Thyroid gland (tissue), 4 donors: ENCODE measurements around the gene CHST8. TPM values are rescaled to one million over a fixed set of nuclear protein-coding genes. Genes with fewer than 3 reads are reported as not detected.

Experiments
- DNase-seq, 2 donors: peaks; one replicate each; pipeline ENCODE4 v3.0.0-alpha.2; 2019
- H3K27ac ChIP-seq, 3 donors: fragments of 200-600 bp; sonication (generic); 1 replicate in 2 of 3; 2 replicates in 1 of 3; pipeline ENCODE4 v1.5.1; 2016 to 2019; ENCODE audit warnings: mild to moderate bottlenecking in 1 of 3, moderate library complexity in 1 of 3
- H3K27me3 ChIP-seq: fragments of 200-600 bp; sonication (generic); one replicate; pipeline ENCODE4 v1.5.1; 2019
- H3K36me3 ChIP-seq, 2 donors: fragments of 200-600 bp; sonication (generic); one replicate each; pipeline ENCODE4 v1.5.1; 2016 to 2019
- H3K4me1 ChIP-seq, 2 donors: fragments of 200-600 bp; sonication (generic); one replicate each; pipeline ENCODE4 v1.5.1; 2017 to 2019
- H3K4me3 ChIP-seq, 3 donors: fragments of 200-600 bp; sonication (generic); replicated peaks in 1 of 3; 1 replicate in 2 of 3; 2 replicates in 1 of 3; pipeline ENCODE4 v1.5.1; 2016; ENCODE audit warnings: mild to moderate bottlenecking in 1 of 3
- H3K9me3 ChIP-seq: fragments of 200-600 bp; sonication (generic); one replicate; pipeline ENCODE4 v1.5.1; 2017
- CTCF ChIP-seq, 6 experiments: fragments of 200-600 bp in 3 of 6; fragments of 450-650 bp in 3 of 6; sonication (generic) in 3 of 6; IDR thresholded peaks; one replicate each; pipeline ENCODE4 v1.5.1; 2016 to 2019; ENCODE audit warnings: antibody characterized with exemption in 6 of 6, mild to moderate bottlenecking in 2 of 6, inconsistent platforms in 1 of 6, moderate library complexity in 1 of 6
- POLR2A ChIP-seq, 2 donors: fragments of 450-650 bp; IDR thresholded peaks; one replicate each; pipeline ENCODE4 v1.6.1; 2017; ENCODE audit warnings: antibody characterized with exemption in 2 of 2, mild to moderate bottlenecking in 2 of 2, moderate library complexity in 1 of 2
- WGBS, 2 donors: methylation state at CpG; one replicate each; pipeline ENCODE4 v1.1.5; 2017; 5-methylcytosine and 5-hydroxymethylcytosine counted together
- intact Hi-C: fragments of 100-400 bp; cut with DNase I; formaldehyde crosslinking; loops from one replicate; pipeline ENCODE4 v1.15.1; 2023
- total RNA-seq, 4 donors: library from RNA; depleted of rRNA; stranded (reverse); fragments of >200 nt; gene quantifications; one replicate each; pipeline ENCODE4 v1.2.3, GENCODE V29; 2016

CHST8 gene
- total RNA-seq, 4 donors from 2014 or later, result 0.83 to 2.6 (median 1.4) TPM; not detected in 1

GRCh38 chr19:33736158-33736557 is 114.4 kb downstream of the CHST8 start:
- intact Hi-C loops, result no loop called here
- DNase-seq, result no peak
- Histone ChIP-seq H3K9me3 (no peaks in the 10 kb centered on the region), H3K27me3 (no peaks in the 10 kb centered on the region), H3K4me1 (no peaks in the 10 kb centered on the region), H3K36me3 (no peaks in the 10 kb centered on the region), H3K4me3 (no peak overlapping the region), H3K27ac (no peak overlapping the region)
- TF ChIP-seq POLR2A (IDR thresholded peaks at IDR 0.05), result no peak
- no peak for TF ChIP-seq CTCF (IDR thresholded peaks at IDR 0.05)
- WGBS, 2 donors, result 39 to 72% methylated on average over 4 to 6 of the region's 6 CpGs

- 46 to 48% methylated on average over 3 of the region's 3 CpGs for WGBS, 2 donors
- no peaks in the 10 kb centered on the region for H3K27me3 ChIP-seq
- no peak overlapping the region for H3K27ac ChIP-seq
- no peaks in the 10 kb centered on the region for H3K9me3 ChIP-seq
- no peak overlapping the region for H3K4me3 ChIP-seq
- H3K4me1 ChIP-seq, result no peaks in the 10 kb centered on the region
- no peaks in the 10 kb centered on the region for H3K36me3 ChIP-seq
- intact Hi-C loops, result no loop called here
- no peak for TF ChIP-seq CTCF (IDR thresholded peaks at IDR 0.05)
- no peak for TF ChIP-seq POLR2A (IDR thresholded peaks at IDR 0.05)
- DNase-seq, result no peak
Measured at GRCh38 chr19:33736787-33737186, 115.0 kb downstream of the CHST8 start.

DNA sequence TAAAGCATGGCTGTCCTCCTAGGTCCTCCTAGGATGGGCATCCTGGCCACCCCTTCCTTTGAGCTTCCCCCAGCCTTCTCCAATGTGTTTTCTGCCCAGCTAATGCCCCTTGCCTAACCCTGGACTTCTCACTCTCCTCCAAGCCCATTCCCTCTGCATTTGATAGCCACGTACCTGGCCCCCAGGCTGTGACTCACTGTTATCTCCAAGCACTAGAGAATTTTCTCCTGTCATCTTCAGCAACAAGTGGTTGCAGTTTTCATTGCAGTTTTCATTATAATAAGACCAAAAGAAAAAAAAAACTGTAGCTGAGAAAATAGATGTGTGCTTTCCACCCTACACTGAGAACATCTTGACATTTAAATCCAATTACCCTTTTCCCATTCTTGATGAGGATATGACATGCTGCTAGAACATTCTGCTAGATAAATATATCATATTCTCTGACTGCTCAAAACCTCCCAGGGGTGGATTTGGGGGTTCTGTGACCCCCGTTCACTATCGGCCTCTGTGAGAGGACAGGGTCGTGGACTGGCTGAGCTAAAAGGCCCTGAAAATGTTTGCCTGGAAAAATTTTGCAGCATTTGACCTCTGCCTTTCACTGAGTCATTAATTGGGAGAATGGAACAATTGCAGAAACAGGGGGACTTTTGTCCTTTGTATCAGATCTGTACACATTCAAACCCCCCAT is 116.1 kb downstream of the CHST8 start:
- H3K4me1 ChIP-seq, result no peaks in the 10 kb centered on the region
- 63 to 75% methylated on average over 4 of the region's 4 CpGs for WGBS, 2 donors
- no peaks in the 10 kb centered on the region for H3K9me3 ChIP-seq
- no peaks in the 10 kb centered on the region for H3K27me3 ChIP-seq
- no peaks in the 10 kb centered on the region for H3K36me3 ChIP-seq
- H3K27ac ChIP-seq, result no peak overlapping the region
- no peak for TF ChIP-seq CTCF (IDR thresholded peaks at IDR 0.05)
- no peak for TF ChIP-seq POLR2A (IDR thresholded peaks at IDR 0.05)
- intact Hi-C loops, result no loop called here
- no peak for DNase-seq
- H3K4me3 ChIP-seq, result no peak overlapping the region

GRCh38 chr19:33740811-33741396 is 119.2 kb downstream of the CHST8 start:
- H3K9me3 ChIP-seq, result no peaks in the 10 kb centered on the region
- TF ChIP-seq POLR2A (IDR thresholded peaks at IDR 0.05) (no peak), CTCF (IDR thresholded peaks at IDR 0.05) (no peak)
- H3K36me3 ChIP-seq, result no peaks in the 10 kb centered on the region
- DNase-seq, result peak in 1 of 2 donors; percentile 35
- H3K27ac ChIP-seq, result no peak overlapping the region
- WGBS, 2 donors, result 24 to 26% methylated on average over 4 to 9 of the region's 9 CpGs
- intact Hi-C loops, result no loop called here
- H3K4me3 ChIP-seq, result no peak overlapping the region
- H3K4me1 ChIP-seq, result no peaks in the 10 kb centered on the region
- no peaks in the 10 kb centered on the region for H3K27me3 ChIP-seq

GRCh38 chr19:33745297-33745696 is 123.5 kb downstream of the CHST8 start:
- H3K36me3 ChIP-seq, result no peaks in the 10 kb centered on the region
- DNase-seq, result no peak
- TF ChIP-seq CTCF (IDR thresholded peaks at IDR 0.05), result no peak
- TF ChIP-seq POLR2A (IDR thresholded peaks at IDR 0.05), result no peak
- no peaks in the 10 kb centered on the region for H3K9me3 ChIP-seq
- H3K27ac ChIP-seq, result no peak overlapping the region
- intact Hi-C loops, result no loop called here
- no peak overlapping the region for H3K4me3 ChIP-seq
- H3K27me3 ChIP-seq, result no peaks in the 10 kb centered on the region
- H3K4me1 ChIP-seq, result no peaks in the 10 kb centered on the region
- 72 to 80% methylated on average over 6 of the region's 6 CpGs for WGBS, 2 donors
